HUES6 (cell line): ENCODE data around the gene ASH1L.

Experiments
- H3K27ac ChIP-seq: 2 replicates; pipeline ENCODE4 v1.7.0; 2013; ENCODE audit warnings: low read depth, mild to moderate bottlenecking, low read length, inconsistent platforms
- H3K27me3 ChIP-seq: 2 replicates; pipeline ENCODE4 v1.6.1; 2013; ENCODE audit warnings: low read length; ENCODE audit not compliant: control insufficient read depth, insufficient read depth
- H3K36me3 ChIP-seq: 2 replicates; pipeline ENCODE4 v1.6.1; 2013; ENCODE audit warnings: low read length; ENCODE audit not compliant: control insufficient read depth, insufficient read depth
- H3K4me1 ChIP-seq: 2 replicates; pipeline ENCODE4 v1.6.1; 2013; ENCODE audit warnings: low read length; ENCODE audit not compliant: control insufficient read depth, insufficient read depth
- H3K4me3 ChIP-seq: 2 replicates; pipeline ENCODE4 v1.5.1; 2013; ENCODE audit warnings: low read depth, low read length
- H3K9ac ChIP-seq: one replicate; pipeline ENCODE4 v1.6.1; 2013; ENCODE audit warnings: mild to moderate bottlenecking, low read length
- H3K9me3 ChIP-seq: 2 replicates; pipeline ENCODE4 v1.6.1; 2013; ENCODE audit warnings: low read depth, low read length; ENCODE audit not compliant: control insufficient read depth, insufficient read depth

The ASH1L gene

DNA sequence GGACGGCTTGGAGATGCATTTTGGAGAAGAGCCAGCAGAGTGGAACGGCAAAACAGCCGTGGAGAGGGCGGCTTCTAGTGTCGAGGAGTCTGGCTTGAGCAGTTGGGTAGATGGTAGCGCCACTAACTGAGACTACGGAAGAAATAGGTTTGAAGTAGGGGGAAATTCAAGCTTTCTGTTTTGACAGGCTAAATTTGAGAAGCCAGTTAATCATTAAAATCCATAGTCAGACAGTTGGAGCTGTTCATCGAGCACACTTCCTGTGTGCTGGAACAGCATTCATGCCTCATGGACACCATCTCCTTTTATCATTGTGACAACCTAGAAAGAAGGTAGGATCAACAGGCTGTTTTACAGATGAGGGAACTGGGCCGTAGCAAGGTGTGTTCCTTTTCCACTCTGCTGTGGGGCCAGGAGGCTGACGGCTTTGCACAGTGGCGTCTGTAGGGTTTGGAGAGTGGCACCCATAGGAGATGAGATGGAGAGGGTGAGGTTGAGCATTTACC lies 258.0 kb downstream of the ASH1L start:
- Histone ChIP-seq H3K27ac (no peak overlapping the region), H3K9me3 (no peaks in the 10 kb centered on the region), H3K36me3 (0 out of 2 replicates have a peak, but pooled peaks cover 6% of the 10 kb centered on the region), H3K4me1 (peaks cover 8% of the 10 kb centered on the region), H3K9ac (no peak overlapping the region), H3K4me3 (no peak overlapping the region), H3K27me3 (no peaks in the 10 kb centered on the region)

- Histone ChIP-seq H3K36me3 (no peaks in the 10 kb centered on the region), H3K27me3 (peaks cover 8% of the 10 kb centered on the region; the same call in 1 of the 2 replicates), H3K9ac (no peak within 1 kb of the TSS), H3K4me1 (peaks cover 5% of the 10 kb centered on the region; the same call in 1 of the 2 replicates), H3K9me3 (no peaks in the 10 kb centered on the region), H3K4me3 (no peak within 1 kb of the TSS), H3K27ac (no peak within 1 kb of the TSS)
Observed at GRCh38 chr1:155301342-155301841, 261.2 kb downstream of the ASH1L start, which contains the start of gene PKLR. TSS of gene PKLR (minus strand) at chr1:155301438. CDS start at chr1:155301395, 43 bp downstream.

GRCh38 chr1:155300553-155301329 lies 261.9 kb downstream of the ASH1L start:
- H3K4me3 ChIP-seq, result no peak overlapping the region
- H3K9ac ChIP-seq, result no peak overlapping the region
- H3K4me1 ChIP-seq, result peaks cover 2% of the 10 kb centered on the region; the same call in 1 of the 2 replicates

GRCh38 chr1:155300024-155300423 lies 262.6 kb downstream of the ASH1L start:
- Histone ChIP-seq H3K4me1 (0 out of 2 replicates have a peak, but pooled peaks cover 5% of the 10 kb centered on the region), H3K27me3 (peaks cover 22% of the 10 kb centered on the region), H3K4me3 (no peak overlapping the region), H3K36me3 (no peaks in the 10 kb centered on the region), H3K9me3 (no peaks in the 10 kb centered on the region), H3K9ac (no peak overlapping the region), H3K27ac (no peak overlapping the region)

More at GRCh38 chr1:155300553-155301329, 261.9 kb downstream of the ASH1L start:
- no peak overlapping the region for H3K27ac ChIP-seq
- no peaks in the 10 kb centered on the region for H3K36me3 ChIP-seq
- H3K27me3 ChIP-seq, result peaks cover 15% of the 10 kb centered on the region
- no peaks in the 10 kb centered on the region for H3K9me3 ChIP-seq

DNA sequence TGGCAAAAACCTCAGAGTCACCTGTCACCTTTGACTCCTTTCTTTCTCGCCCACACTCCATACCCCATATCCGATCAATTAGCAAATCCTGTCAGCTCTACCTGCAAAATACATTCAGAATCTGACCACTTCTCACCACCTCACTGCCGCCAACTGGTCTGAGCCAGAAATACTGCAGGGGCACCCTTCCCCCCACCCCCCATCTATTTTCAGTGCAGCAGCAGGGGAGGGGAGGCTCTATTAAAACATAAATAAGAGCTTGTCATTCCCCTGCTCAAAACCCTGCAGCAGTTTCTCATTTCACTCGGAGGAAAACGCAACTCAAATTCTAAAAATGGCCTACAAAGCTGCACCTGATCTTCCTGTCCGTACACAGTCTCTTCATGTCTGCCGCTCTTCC lies 265.2 kb downstream of the ASH1L start:
- Histone ChIP-seq H3K27ac (no peak overlapping the region), H3K4me1 (0 out of 2 replicates have a peak, but pooled peaks cover 9% of the 10 kb centered on the region), H3K27me3 (peaks cover 47% of the 10 kb centered on the region), H3K9ac (no peak overlapping the region), H3K36me3 (no peaks in the 10 kb centered on the region), H3K4me3 (no peak overlapping the region), H3K9me3 (no peaks in the 10 kb centered on the region)

- H3K4me1 ChIP-seq, result 0 out of 2 replicates have a peak, but pooled peaks cover 9% of the 10 kb centered on the region
- no peak overlapping the region for H3K4me3 ChIP-seq
- no peak overlapping the region for H3K9ac ChIP-seq
- no peaks in the 10 kb centered on the region for H3K9me3 ChIP-seq
- H3K27ac ChIP-seq, result no peak overlapping the region
- no peaks in the 10 kb centered on the region for H3K36me3 ChIP-seq
- H3K27me3 ChIP-seq, result peaks cover 47% of the 10 kb centered on the region
Observed at GRCh38 chr1:155296661-155297060, 265.9 kb downstream of the ASH1L start.

DNA sequence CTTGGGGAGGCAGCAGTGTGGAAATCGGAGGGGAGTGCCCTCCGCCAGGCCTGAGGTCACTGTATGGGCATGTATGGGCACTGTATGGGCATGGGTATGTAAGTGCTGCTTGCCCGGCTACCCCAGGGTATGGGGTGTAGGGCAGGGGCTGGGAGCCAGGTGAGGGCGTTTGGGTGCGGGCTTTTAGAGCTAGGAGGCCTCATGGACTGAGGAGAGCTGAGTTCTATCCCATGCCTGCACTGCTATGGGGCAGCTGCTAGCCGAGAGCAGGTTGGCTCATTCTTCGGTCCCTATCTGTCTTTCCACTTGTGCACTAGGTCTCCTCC lies 266.7 kb downstream of the ASH1L start:
- no peak overlapping the region for H3K27ac ChIP-seq
- H3K9me3 ChIP-seq, result no peaks in the 10 kb centered on the region
- 0 out of 2 replicates have a peak, but pooled peaks cover 9% of the 10 kb centered on the region for H3K4me1 ChIP-seq
- no peaks in the 10 kb centered on the region for H3K36me3 ChIP-seq
- H3K27me3 ChIP-seq, result peaks cover 47% of the 10 kb centered on the region
- H3K9ac ChIP-seq, result peak overlapping the region; percentile 9
- H3K4me3 ChIP-seq, result peak overlapping the region; percentile 80

DNA sequence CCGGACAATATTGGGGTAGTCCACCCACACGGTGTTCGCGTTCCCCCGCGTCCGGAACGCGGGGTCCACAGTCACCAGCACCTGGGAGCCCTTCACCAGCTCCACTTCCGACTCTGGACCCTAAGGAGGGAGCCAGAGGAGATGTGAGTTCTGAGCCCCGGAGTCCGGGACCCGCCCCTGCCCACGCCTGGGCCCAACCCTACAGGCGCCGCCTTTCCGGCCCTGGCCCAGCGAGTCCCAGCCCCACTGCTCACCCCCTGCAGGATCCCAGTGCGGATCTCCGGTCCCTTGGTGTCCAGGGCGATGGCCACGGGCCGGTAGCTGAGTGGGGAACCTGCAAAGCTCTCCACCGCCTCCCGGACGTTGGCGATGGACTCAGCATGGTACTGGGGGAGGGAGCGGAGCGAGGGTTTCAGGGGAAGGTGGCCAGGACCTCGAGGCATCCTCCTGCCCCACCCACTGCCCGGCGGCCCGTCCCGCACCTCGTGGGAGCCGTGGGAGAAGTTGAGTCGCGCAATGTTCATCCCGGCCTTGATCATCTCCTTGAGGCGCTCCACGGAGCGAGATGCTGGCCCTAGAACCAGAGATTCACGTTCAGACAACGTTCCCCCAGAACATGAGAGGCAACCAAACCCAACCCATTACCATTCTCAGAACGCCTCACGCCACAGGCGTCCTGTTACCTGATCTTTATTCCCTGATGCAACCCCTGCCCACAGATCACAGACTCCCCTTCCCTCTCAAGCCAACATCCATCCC lies 267.2 kb downstream of the ASH1L start:
- Histone ChIP-seq H3K4me3 (peak overlapping the region; percentile 80), H3K27me3 (peaks cover 47% of the 10 kb centered on the region), H3K36me3 (no peaks in the 10 kb centered on the region), H3K9ac (peak overlapping the region; percentile 10), H3K4me1 (0 out of 2 replicates have a peak, but pooled peaks cover 9% of the 10 kb centered on the region), H3K27ac (no peak overlapping the region), H3K9me3 (no peaks in the 10 kb centered on the region)

- peak overlapping the region; percentile 80 for H3K4me3 ChIP-seq
- peak overlapping the region; percentile 10 for H3K9ac ChIP-seq
- H3K27ac ChIP-seq, result no peak overlapping the region
- 0 out of 2 replicates have a peak, but pooled peaks cover 9% of the 10 kb centered on the region for H3K4me1 ChIP-seq
- no peaks in the 10 kb centered on the region for H3K36me3 ChIP-seq
- H3K27me3 ChIP-seq, result peaks cover 47% of the 10 kb centered on the region
- no peaks in the 10 kb centered on the region for H3K9me3 ChIP-seq
Observed at GRCh38 chr1:155294520-155295182, 268.0 kb downstream of the ASH1L start.

DNA sequence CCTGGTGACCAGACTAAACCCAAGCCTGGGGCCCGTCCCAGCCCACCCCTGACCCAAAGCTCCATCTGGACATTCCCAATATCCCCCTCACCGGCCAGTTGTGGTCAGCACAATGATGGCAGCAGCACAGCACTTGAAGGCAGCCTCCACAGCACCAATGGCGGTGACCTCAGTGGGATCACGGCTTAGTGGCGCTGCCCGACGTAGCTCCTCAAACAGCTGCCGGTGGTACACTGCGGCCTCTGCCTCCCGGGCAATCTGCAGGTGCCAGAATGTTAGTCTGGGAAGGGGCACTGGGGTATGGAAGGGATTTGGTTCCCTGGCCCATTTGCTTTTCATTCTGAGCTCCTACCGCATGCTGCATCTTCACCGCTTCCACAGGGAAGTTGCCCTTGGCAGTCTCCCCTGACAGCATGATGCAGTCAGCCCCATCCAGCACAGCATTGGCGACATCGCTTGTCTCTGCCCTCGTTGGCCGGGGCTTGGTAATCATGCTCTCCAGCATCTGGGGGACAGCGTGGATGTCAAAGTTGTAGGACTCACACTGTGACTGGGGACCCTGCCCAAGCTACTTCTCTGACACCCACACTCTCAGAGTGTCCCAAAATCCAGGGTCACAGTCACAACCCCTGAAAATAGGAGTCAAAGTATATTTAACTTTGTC lies 269.4 kb downstream of the ASH1L start:
- 0 out of 2 replicates have a peak, but pooled peaks cover 9% of the 10 kb centered on the region for H3K4me1 ChIP-seq
- H3K27me3 ChIP-seq, result peaks cover 47% of the 10 kb centered on the region
- no peaks in the 10 kb centered on the region for H3K9me3 ChIP-seq
- H3K4me3 ChIP-seq, result no peak overlapping the region
- no peak overlapping the region for H3K9ac ChIP-seq
- H3K27ac ChIP-seq, result no peak overlapping the region
- no peaks in the 10 kb centered on the region for H3K36me3 ChIP-seq
